WTC11 (cell line): ENCODE measurements around the gene AP5Z1.

Experiments used
- CREB1 ChIP-seq: sonication (generic); formaldehyde crosslinking; IDR thresholded peaks from 2 replicates; pipeline ENCODE4 v1.8.0; 2023; ENCODE audit warnings: mild to moderate bottlenecking, missing genetic modification reagents
- CTCF ChIP-seq: fragments of 200-600 bp; IDR thresholded peaks from 2 replicates; pipeline ENCODE4 v1.8.0; 2022; ENCODE audit warnings: antibody characterized with exemption
- KAT7 ChIP-seq: sonication (generic); formaldehyde crosslinking; IDR thresholded peaks from 2 replicates; pipeline ENCODE4 v1.8.1; 2023; ENCODE audit warnings: missing genetic modification reagents, mild to moderate bottlenecking, borderline replicate concordance
- MAX ChIP-seq: sonication (generic); formaldehyde crosslinking; IDR thresholded peaks from 2 replicates; pipeline ENCODE4 v1.8.0; 2022; ENCODE audit warnings: mild to moderate bottlenecking, missing genetic modification reagents
- NFATC4 ChIP-seq: fragments of 250-450 bp; sonication (Bioruptor Pico); IDR thresholded peaks from 2 replicates; pipeline ENCODE4 v1.9.0; 2021; ENCODE audit warnings: mild to moderate bottlenecking
- NFE2L1 ChIP-seq: sonication (generic); formaldehyde crosslinking; IDR thresholded peaks from 2 replicates; pipeline ENCODE4 v1.8.1; 2023; ENCODE audit warnings: missing genetic modification reagents
- NR1H2 ChIP-seq: sonication (generic); formaldehyde crosslinking; IDR thresholded peaks from 2 replicates; pipeline ENCODE4 v1.9.0; 2021; ENCODE audit warnings: mild to moderate bottlenecking, moderate library complexity, missing genetic modification reagents
- TEAD1 ChIP-seq: sonication (generic); formaldehyde crosslinking; IDR thresholded peaks from 2 replicates; pipeline ENCODE4 v1.8.0; 2022; ENCODE audit warnings: mild to moderate bottlenecking, missing genetic modification reagents
- ZBTB21 ChIP-seq: sonication (generic); formaldehyde crosslinking; IDR thresholded peaks from 2 replicates; pipeline ENCODE4 v1.8.1; 2023; ENCODE audit warnings: mild to moderate bottlenecking, missing genetic modification reagents, borderline replicate concordance

- TF ChIP-seq NFE2L1 (CRISPR knock-in tag) (no peak), TEAD1 (CRISPR knock-in tag) (no peak), CTCF (no peak), KAT7 (CRISPR knock-in tag) (no peak), NFATC4 (CRISPR knock-in tag) (no peak), ZBTB21 (no peak), CREB1 (CRISPR knock-in tag) (no peak), NR1H2 (CRISPR knock-in tag) (no peak), MAX (no peak)
Measured at GRCh38 chr7:4733936-4734528, 41.4 kb upstream of the AP5Z1 start.
